MM.1S (cell line): ENCODE measurements around the gene NRXN3.

ENCODE experiments used
- DNase-seq: peaks from one replicate; pipeline ENCODE4 v3.0.0-alpha.2; 2015
- H2AFZ ChIP-seq: fragments of 300-600 bp; sonication (generic); 2 replicates; pipeline ENCODE4 v1.6.0; 2016; ENCODE audit warnings: antibody characterized with exemption, low read length
- H3F3A ChIP-seq: fragments of 300-600 bp; sonication (generic); 2 replicates; pipeline ENCODE4 v1.6.1; 2016; ENCODE audit warnings: mild to moderate bottlenecking, antibody characterized with exemption, low read length, moderate library complexity, mixed read lengths; ENCODE audit not compliant: insufficient read depth
- H3K27ac ChIP-seq: fragments of 300-600 bp; sonication (generic); 2 replicates; pipeline ENCODE4 v1.5.1; 2016; ENCODE audit warnings: mild to moderate bottlenecking, low read length
- H3K27me3 ChIP-seq: fragments of 300-600 bp; sonication (generic); replicated peaks from 2 replicates; pipeline ENCODE4 v1.6.0; 2016; ENCODE audit warnings: low read length; ENCODE audit not compliant: insufficient read depth
- H3K36me3 ChIP-seq: fragments of 300-600 bp; sonication (generic); replicated peaks from 2 replicates; pipeline ENCODE4 v1.6.1; 2016; ENCODE audit warnings: mild to moderate bottlenecking, low read length, mixed read lengths; ENCODE audit not compliant: insufficient read depth
- H3K4me1 ChIP-seq: fragments of 300-600 bp; sonication (generic); 2 replicates; pipeline ENCODE4 v1.6.1; 2016; ENCODE audit warnings: low read length, mixed read lengths
- H3K4me2 ChIP-seq: fragments of 300-600 bp; sonication (generic); 2 replicates; pipeline ENCODE4 v1.6.0; 2016; ENCODE audit warnings: low read depth, low read length
- H3K4me3 ChIP-seq: fragments of 300-600 bp; sonication (generic); 2 replicates; pipeline ENCODE4 v1.5.1; 2016; ENCODE audit warnings: low read length, mixed read lengths
- H3K79me2 ChIP-seq: fragments of 300-600 bp; sonication (generic); 2 replicates; pipeline ENCODE4 v1.6.1; 2016; ENCODE audit warnings: mixed run types, low read length, mixed read lengths
- H3K9ac ChIP-seq: fragments of 300-600 bp; sonication (generic); 2 replicates; pipeline ENCODE4 v1.6.1; 2016; ENCODE audit warnings: low read length, mixed read lengths
- H3K9me2 ChIP-seq: fragments of 300-600 bp; sonication (generic); replicated peaks from 2 replicates; pipeline ENCODE4 v1.6.1; 2016; ENCODE audit warnings: mild to moderate bottlenecking, low read length, mixed read lengths; ENCODE audit not compliant: insufficient read depth
- H3K9me3 ChIP-seq: fragments of 300-600 bp; sonication (generic); replicated peaks from 2 replicates; pipeline ENCODE4 v1.6.1; 2016; ENCODE audit warnings: mild to moderate bottlenecking, low read length, mixed read lengths; ENCODE audit not compliant: insufficient read depth
- H4K20me1 ChIP-seq: fragments of 300-600 bp; sonication (generic); 2 replicates; pipeline ENCODE4 v1.6.1; 2016; ENCODE audit warnings: mild to moderate bottlenecking, low read length, moderate library complexity, mixed read lengths; ENCODE audit not compliant: insufficient read depth
- EZH2 ChIP-seq: fragments of 300-600 bp; sonication (generic); optimal IDR thresholded peaks from 2 replicates; pipeline ENCODE3; 2017; ENCODE audit warnings: low read depth, mild to moderate bottlenecking, antibody characterized with exemption, low read length, mixed read lengths
- EZH2phosphoT487 ChIP-seq: fragments of 300-600 bp; sonication (generic); IDR thresholded peaks from 2 replicates; pipeline ENCODE4 v1.6.1; 2018; ENCODE audit warnings: antibody characterized with exemption, low read length
- TF ChIP-seq, protein P1 (sequence below): fragments of 300-600 bp; sonication (generic); IDR thresholded peaks from 2 replicates; pipeline ENCODE4 v1.5.1; 2016; ENCODE audit warnings: antibody characterized with exemption, low read length, mixed read lengths

The NRXN3 gene

DNA sequence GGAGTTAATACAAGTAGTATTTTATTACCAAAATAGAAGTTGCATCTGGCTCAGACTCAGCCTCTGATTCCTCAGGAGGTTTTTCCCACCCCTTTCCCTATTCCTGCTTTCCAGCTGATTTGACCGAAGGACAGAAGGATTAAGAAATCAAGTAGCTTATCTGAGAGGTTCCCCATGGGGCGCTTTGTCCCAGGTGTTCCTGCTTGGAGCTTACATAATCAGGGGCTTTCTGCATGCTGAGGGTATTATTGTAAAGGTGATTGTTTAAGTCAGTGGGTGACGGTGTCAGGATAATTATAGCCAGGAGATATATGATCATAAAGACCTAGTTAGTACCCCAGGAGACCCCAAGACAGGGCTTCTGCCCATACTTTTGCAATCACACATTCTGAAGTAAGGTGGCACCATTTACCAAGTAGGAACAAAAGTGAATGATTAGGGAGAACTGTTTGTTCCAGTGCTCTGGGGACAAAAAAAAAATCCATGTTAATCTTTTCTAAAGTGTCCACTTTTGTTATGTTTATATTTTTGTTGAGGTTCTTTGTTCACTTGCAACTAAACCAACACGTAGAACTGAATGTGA, 921.3 kb downstream of the NRXN3 start:
- DNase-seq: no peak
- H4K20me1 ChIP-seq: no peaks in the 10 kb centered on the region
- no peaks in the 10 kb centered on the region for H3F3A ChIP-seq
- H3K9me2 ChIP-seq: no peaks in the 10 kb centered on the region
- H3K4me2 ChIP-seq: no peak overlapping the region
- H3K36me3 ChIP-seq: no peaks in the 10 kb centered on the region
- TF ChIP-seq EZH2: no peak
- TF ChIP-seq, protein P1, sequence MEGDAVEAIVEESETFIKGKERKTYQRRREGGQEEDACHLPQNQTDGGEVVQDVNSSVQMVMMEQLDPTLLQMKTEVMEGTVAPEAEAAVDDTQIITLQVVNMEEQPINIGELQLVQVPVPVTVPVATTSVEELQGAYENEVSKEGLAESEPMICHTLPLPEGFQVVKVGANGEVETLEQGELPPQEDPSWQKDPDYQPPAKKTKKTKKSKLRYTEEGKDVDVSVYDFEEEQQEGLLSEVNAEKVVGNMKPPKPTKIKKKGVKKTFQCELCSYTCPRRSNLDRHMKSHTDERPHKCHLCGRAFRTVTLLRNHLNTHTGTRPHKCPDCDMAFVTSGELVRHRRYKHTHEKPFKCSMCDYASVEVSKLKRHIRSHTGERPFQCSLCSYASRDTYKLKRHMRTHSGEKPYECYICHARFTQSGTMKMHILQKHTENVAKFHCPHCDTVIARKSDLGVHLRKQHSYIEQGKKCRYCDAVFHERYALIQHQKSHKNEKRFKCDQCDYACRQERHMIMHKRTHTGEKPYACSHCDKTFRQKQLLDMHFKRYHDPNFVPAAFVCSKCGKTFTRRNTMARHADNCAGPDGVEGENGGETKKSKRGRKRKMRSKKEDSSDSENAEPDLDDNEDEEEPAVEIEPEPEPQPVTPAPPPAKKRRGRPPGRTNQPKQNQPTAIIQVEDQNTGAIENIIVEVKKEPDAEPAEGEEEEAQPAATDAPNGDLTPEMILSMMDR: no peak
- TF ChIP-seq EZH2phosphoT487: no peak
- no peak overlapping the region for H3K4me3 ChIP-seq
- no peaks in the 10 kb centered on the region for H3K9me3 ChIP-seq
- no peak overlapping the region for H3K27ac ChIP-seq
- H3K4me1 ChIP-seq: no peaks in the 10 kb centered on the region
- no peaks in the 10 kb centered on the region for H3K27me3 ChIP-seq
- H3K79me2 ChIP-seq: no peaks in the 10 kb centered on the region
- H3K9ac ChIP-seq: no peak overlapping the region
- H2AFZ ChIP-seq: no peak overlapping the region

DNA sequence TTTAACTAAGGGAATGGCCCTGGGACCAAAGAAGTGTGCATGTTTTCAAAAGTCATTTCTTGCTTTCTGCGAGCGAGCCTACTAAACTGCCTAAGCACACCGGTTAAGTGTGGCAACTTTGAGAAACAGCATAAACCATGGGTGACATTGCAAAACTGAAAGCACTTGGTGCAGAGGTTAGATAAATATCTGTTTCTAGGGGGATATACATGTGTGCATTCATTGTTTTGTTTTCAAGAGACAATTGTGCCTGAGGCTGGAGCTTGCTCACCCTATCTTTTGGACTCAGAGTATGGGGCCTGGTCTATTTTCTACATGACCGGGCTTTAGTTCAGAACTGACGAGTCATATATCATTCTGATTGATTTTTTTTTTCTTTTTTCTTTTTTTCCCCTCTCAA, 923.4 kb downstream of the NRXN3 start:
- Histone ChIP-seq H2AFZ (no peak overlapping the region), H3K9ac (no peak overlapping the region), H3K4me3 (no peak overlapping the region), H3K4me1 (no peaks in the 10 kb centered on the region), H3K9me2 (no peaks in the 10 kb centered on the region), H3K79me2 (no peaks in the 10 kb centered on the region), H3K27ac (no peak overlapping the region), H3K36me3 (no peaks in the 10 kb centered on the region), H4K20me1 (no peaks in the 10 kb centered on the region), H3K27me3 (no peaks in the 10 kb centered on the region), H3F3A (no peaks in the 10 kb centered on the region), H3K4me2 (no peak overlapping the region), H3K9me3 (no peaks in the 10 kb centered on the region)
- TF ChIP-seq EZH2 (no peak), EZH2phosphoT487 (no peak)
- TF ChIP-seq, protein P1: no peak
- DNase-seq: no peak

DNA sequence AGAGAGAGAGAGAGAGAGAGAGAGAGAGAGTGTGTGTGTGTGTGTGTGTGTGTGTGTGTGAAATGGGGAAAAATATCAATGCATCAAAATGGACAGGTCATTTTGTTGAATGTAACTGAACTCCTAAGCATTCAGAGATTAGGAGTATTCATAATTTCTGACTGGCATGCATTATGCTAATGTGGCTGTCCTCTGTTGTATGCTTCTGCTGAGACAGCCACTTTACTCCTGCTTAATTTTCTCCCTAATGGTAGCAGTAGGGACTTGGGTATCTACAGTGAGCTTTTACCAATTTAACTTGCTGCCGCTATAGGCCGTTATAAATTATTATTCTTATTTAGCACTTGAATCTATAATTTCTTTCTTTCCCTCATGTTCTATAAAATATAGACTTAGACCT, 924.8 kb downstream of the NRXN3 start:
- Histone ChIP-seq H4K20me1 (no peaks in the 10 kb centered on the region), H3K79me2 (no peaks in the 10 kb centered on the region), H3K27ac (no peak overlapping the region), H3K4me2 (no peak overlapping the region), H3F3A (no peaks in the 10 kb centered on the region), H3K36me3 (no peaks in the 10 kb centered on the region), H3K9me2 (no peaks in the 10 kb centered on the region), H3K27me3 (no peaks in the 10 kb centered on the region), H2AFZ (no peak overlapping the region), H3K4me3 (no peak overlapping the region), H3K4me1 (no peaks in the 10 kb centered on the region), H3K9me3 (no peaks in the 10 kb centered on the region), H3K9ac (no peak overlapping the region)
- no peak for DNase-seq
- TF ChIP-seq, protein P1: no peak
- TF ChIP-seq EZH2phosphoT487: no peak
- TF ChIP-seq EZH2: no peak

DNA sequence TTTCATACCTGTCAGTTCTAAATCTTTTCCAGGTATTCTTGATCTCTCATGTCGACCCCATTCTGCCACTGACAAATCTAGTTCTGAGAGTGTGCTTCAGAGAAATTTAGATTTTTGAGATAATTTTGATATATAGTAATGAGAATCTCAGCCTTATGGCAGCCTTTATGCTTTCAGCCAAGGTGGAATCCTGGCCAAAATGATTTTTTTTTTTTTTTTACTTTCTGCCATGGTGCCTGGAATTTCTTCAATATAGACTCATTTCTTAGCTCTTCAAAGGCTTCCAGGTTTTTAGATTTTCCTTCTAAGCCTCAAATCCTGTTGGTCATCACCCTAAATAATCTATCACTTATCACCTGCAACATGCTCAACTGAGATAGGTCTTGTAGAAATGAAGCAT, 926.6 kb downstream of the NRXN3 start:
- Histone ChIP-seq H3K27me3 (no peaks in the 10 kb centered on the region), H3K4me1 (no peaks in the 10 kb centered on the region), H3K9me3 (no peaks in the 10 kb centered on the region), H4K20me1 (no peaks in the 10 kb centered on the region), H3K79me2 (no peaks in the 10 kb centered on the region), H3K9me2 (no peaks in the 10 kb centered on the region), H3K4me3 (no peak overlapping the region), H3K36me3 (no peaks in the 10 kb centered on the region), H2AFZ (no peak overlapping the region), H3K9ac (no peak overlapping the region), H3K27ac (no peak overlapping the region), H3F3A (no peaks in the 10 kb centered on the region), H3K4me2 (no peak overlapping the region)
- DNase-seq: no peak
- TF ChIP-seq EZH2 (no peak), EZH2phosphoT487 (no peak)
- TF ChIP-seq, protein P1: no peak
